Adrenal gland (tissue), 5 donors: ENCODE results near the gene GRM5.

Experiments
- CTCF ChIP-seq, 6 experiments: fragments of 450-650 bp in 4 of 6; fragments of 200-600 bp in 2 of 6; sonication (generic) in 1 of 6; IDR thresholded peaks; 1 replicate in 5 of 6; 2 replicates in 1 of 6; pipeline versions ENCODE4 v1.5.1 to v1.8.0; 2016 to 2021; ENCODE audit warnings: antibody characterized with exemption in 6 of 6, mild to moderate bottlenecking in 2 of 6, moderate library complexity in 1 of 6
- POLR2A ChIP-seq, 2 donors: fragments of 450-650 bp; IDR thresholded peaks; one replicate each; pipeline ENCODE4 v1.6.1; 2017; ENCODE audit warnings: antibody characterized with exemption in 2 of 2, mild to moderate bottlenecking in 2 of 2, moderate library complexity in 1 of 2
- donor health status: DM: no; HTN: no; CAD: no.

GRCh38 chr11:88489030-88489429 is 576.8 kb downstream of the GRM5 start:
- no peak for TF ChIP-seq CTCF (IDR thresholded peaks at IDR 0.05)
- TF ChIP-seq POLR2A (IDR thresholded peaks at IDR 0.05) = no peak
